PC-3 (cell line): ENCODE measurements around the gene LEKR1.
"Not testable (repeated sequence)": the region's sequence is repeated elsewhere in the genome, so short reads cannot be mapped to it uniquely, and the experiment has no call there.

Experiments used
- EZH2 ChIP-seq: fragments of 300-600 bp; sonication (generic); IDR thresholded peaks from one replicate; pipeline ENCODE4 v1.6.1; 2017; ENCODE audit warnings: antibody characterized with exemption, mild to moderate bottlenecking, low read length; ENCODE audit not compliant: unreplicated experiment
- TF ChIP-seq, protein P1 (sequence below): fragments of 300-600 bp; sonication (generic); conservative IDR thresholded peaks from 2 replicates; pipeline ENCODE4 v1.5.1; 2017; ENCODE audit warnings: antibody characterized with exemption, low read depth, mild to moderate bottlenecking, low read length

- TF ChIP-seq, protein P1, sequence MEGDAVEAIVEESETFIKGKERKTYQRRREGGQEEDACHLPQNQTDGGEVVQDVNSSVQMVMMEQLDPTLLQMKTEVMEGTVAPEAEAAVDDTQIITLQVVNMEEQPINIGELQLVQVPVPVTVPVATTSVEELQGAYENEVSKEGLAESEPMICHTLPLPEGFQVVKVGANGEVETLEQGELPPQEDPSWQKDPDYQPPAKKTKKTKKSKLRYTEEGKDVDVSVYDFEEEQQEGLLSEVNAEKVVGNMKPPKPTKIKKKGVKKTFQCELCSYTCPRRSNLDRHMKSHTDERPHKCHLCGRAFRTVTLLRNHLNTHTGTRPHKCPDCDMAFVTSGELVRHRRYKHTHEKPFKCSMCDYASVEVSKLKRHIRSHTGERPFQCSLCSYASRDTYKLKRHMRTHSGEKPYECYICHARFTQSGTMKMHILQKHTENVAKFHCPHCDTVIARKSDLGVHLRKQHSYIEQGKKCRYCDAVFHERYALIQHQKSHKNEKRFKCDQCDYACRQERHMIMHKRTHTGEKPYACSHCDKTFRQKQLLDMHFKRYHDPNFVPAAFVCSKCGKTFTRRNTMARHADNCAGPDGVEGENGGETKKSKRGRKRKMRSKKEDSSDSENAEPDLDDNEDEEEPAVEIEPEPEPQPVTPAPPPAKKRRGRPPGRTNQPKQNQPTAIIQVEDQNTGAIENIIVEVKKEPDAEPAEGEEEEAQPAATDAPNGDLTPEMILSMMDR = not testable (repeated sequence)
- not testable (repeated sequence) for TF ChIP-seq EZH2
Observed at GRCh38 chr3:156910831-156911230, 84.7 kb downstream of the LEKR1 start.
